IMR-90 (cell line): ENCODE measurements around the gene TGM2. TPM values are rescaled to one million over a fixed set of nuclear protein-coding genes. Genes with fewer than 3 reads are reported as not detected.

Source experiments
- ATAC-seq: fragments of 200-7000 bp; cut with Tn5 transposase; 2 replicates; pipeline ENCODE4 v1.9.1; 2020; ENCODE audit warnings: low read depth, mild to moderate bottlenecking, moderate library complexity
- BruUV-seq: library from RNA; stranded (reverse); fragments of 400-500 nt; replicated peaks from 2 replicates; lab custom pipeline; 2021; lab: Mats Ljungman, UMichigan
- CTCF ChIA-PET: fragments of 300-600 bp; formaldehyde crosslinking; extraction: SDS; loops from one replicate; lab custom pipeline; 2021; ENCODE audit warnings: antibody characterized with exemption; lab: Yijun Ruan, JAX
- POLR2A ChIA-PET: fragments of 300-600 bp; sonication (Branson Sonifier 250); formaldehyde crosslinking; loops from one replicate; lab custom pipeline; 2022; ENCODE audit warnings: antibody characterized with exemption; ENCODE audit not compliant: unreplicated experiment; lab: Charles Lee
- DNase-seq: peaks from one replicate; pipeline ENCODE4 v3.0.0; 2013
- H2AFZ ChIP-seq: replicated peaks from 2 replicates; pipeline ENCODE3; 2013; ENCODE audit warnings: low read length, mild to moderate bottlenecking; ENCODE audit not compliant: poor library complexity
- H2AK5ac ChIP-seq: 2 replicates; pipeline ENCODE4 v1.6.1; 2013; ENCODE audit warnings: low read depth, low read length, inconsistent platforms
- H2AK9ac ChIP-seq: replicated peaks from 2 replicates; pipeline ENCODE3; 2013; ENCODE audit warnings: mild to moderate bottlenecking, low read depth, low read length, moderate library complexity; ENCODE audit not compliant: poor library complexity
- H2BK120ac ChIP-seq: 2 replicates; pipeline ENCODE4 v1.6.1; 2013; ENCODE audit warnings: low read depth, low read length, inconsistent platforms
- H2BK15ac ChIP-seq: 3 replicates; pipeline ENCODE4 v1.6.1; 2013; ENCODE audit warnings: low read depth, low read length, inconsistent platforms
- H2BK20ac ChIP-seq: 2 replicates; pipeline ENCODE4 v1.6.1; 2013; ENCODE audit warnings: low read depth, mild to moderate bottlenecking, inconsistent platforms, low read length, moderate library complexity
- H2BK5ac ChIP-seq: 2 replicates; pipeline ENCODE4 v1.6.1; 2013; ENCODE audit warnings: mild to moderate bottlenecking, low read depth, low read length, inconsistent platforms; ENCODE audit not compliant: poor library complexity, severe bottlenecking
- H3K14ac ChIP-seq: replicated peaks from 2 replicates; pipeline ENCODE4 v1.6.1; 2013; ENCODE audit warnings: low read depth, low read length, inconsistent platforms
- H3K18ac ChIP-seq: 2 replicates; pipeline ENCODE4 v1.6.1; 2013; ENCODE audit warnings: low read depth, low read length, control low read depth
- H3K23ac ChIP-seq: 2 replicates; pipeline ENCODE4 v1.6.1; 2013; ENCODE audit warnings: low read depth, low read length, inconsistent platforms
- H3K27ac ChIP-seq: 2 replicates; pipeline ENCODE4 v1.5.1; 2013; ENCODE audit warnings: mild to moderate bottlenecking, control low read depth, low read length; ENCODE audit not compliant: insufficient read depth
- H3K27me3 ChIP-seq: 2 replicates; pipeline ENCODE4 v1.6.1; 2013; ENCODE audit warnings: low read length; ENCODE audit not compliant: control insufficient read depth, insufficient read depth
- H3K36me3 ChIP-seq: 2 replicates; pipeline ENCODE4 v1.6.1; 2013; ENCODE audit warnings: low read length, mixed read lengths; ENCODE audit not compliant: control insufficient read depth, insufficient read depth
- H3K4ac ChIP-seq: 2 replicates; pipeline ENCODE4 v1.6.1; 2013; ENCODE audit warnings: low read depth, low read length, inconsistent platforms
- H3K4me1 ChIP-seq: 2 replicates; pipeline ENCODE4 v1.6.1; 2013; ENCODE audit warnings: low read length, mixed read lengths; ENCODE audit not compliant: control insufficient read depth, insufficient read depth
- H3K4me2 ChIP-seq: 2 replicates; pipeline ENCODE4 v1.6.1; 2013; ENCODE audit warnings: low read depth, mild to moderate bottlenecking, control low read depth, low read length, moderate library complexity
- H3K4me3 ChIP-seq: 2 replicates; pipeline ENCODE4 v1.5.1; 2013; ENCODE audit warnings: low read depth, mild to moderate bottlenecking, control low read depth, low read length, moderate library complexity; ENCODE audit not compliant: insufficient read depth
- H3K56ac ChIP-seq: 2 replicates; pipeline ENCODE4 v1.6.1; 2013; ENCODE audit warnings: low read length, inconsistent platforms; ENCODE audit not compliant: insufficient read depth; ENCODE audit errors: extremely low read depth
- H3K79me1 ChIP-seq, 2 experiments: 2 replicates each; pipeline ENCODE4 v1.6.1; 2013; ENCODE audit warnings: low read length in 2 of 2, inconsistent platforms in 1 of 2, low read depth in 1 of 2
- H3K9ac ChIP-seq: 2 replicates; pipeline ENCODE4 v1.6.1; 2013; ENCODE audit warnings: low read depth, low read length, control low read depth
- H3K9me1 ChIP-seq: 2 replicates; pipeline ENCODE4 v1.6.1; 2013; ENCODE audit warnings: low read length, inconsistent platforms; ENCODE audit not compliant: insufficient read depth
- H3K9me3 ChIP-seq: 2 replicates; pipeline ENCODE4 v1.6.1; 2013; ENCODE audit warnings: low read length; ENCODE audit not compliant: control insufficient read depth, insufficient read depth
- H4K20me1 ChIP-seq: 2 replicates; pipeline ENCODE4 v1.6.1; 2013; ENCODE audit warnings: low read length, inconsistent platforms; ENCODE audit not compliant: insufficient read depth
- H4K5ac ChIP-seq: 2 replicates; pipeline ENCODE4 v1.6.1; 2013; ENCODE audit warnings: mild to moderate bottlenecking, low read depth, low read length, control low read depth
- H4K8ac ChIP-seq, 2 experiments: 2 replicates each; pipeline ENCODE4 v1.6.1; 2013; ENCODE audit warnings: low read depth in 2 of 2, low read length in 2 of 2, control low read depth in 1 of 2, inconsistent platforms in 1 of 2
- H4K91ac ChIP-seq: 2 replicates; pipeline ENCODE4 v1.6.1; 2013; ENCODE audit warnings: low read depth, low read length, inconsistent platforms; ENCODE audit not compliant: insufficient read depth
- BHLHE40 ChIP-seq: fragments of 150-350 bp; IDR thresholded peaks from 2 replicates; pipeline ENCODE4 v1.6.1; 2016; ENCODE audit warnings: mild to moderate bottlenecking, low read depth, low read length
- CEBPB ChIP-seq: IDR thresholded peaks from 2 replicates; pipeline ENCODE4 v1.6.1; 2012; ENCODE audit warnings: low read depth, low read length, improper control_type of control experiment
- FOS ChIP-seq: fragments of 150-350 bp; IDR thresholded peaks from 2 replicates; pipeline ENCODE4 v1.6.1; 2016; ENCODE audit warnings: low read depth, low read length
- RCOR1 ChIP-seq: IDR thresholded peaks from 2 replicates; pipeline ENCODE4 v1.6.1; 2012; ENCODE audit warnings: mild to moderate bottlenecking, low read length, improper control_type of control experiment; ENCODE audit not compliant: insufficient replicate concordance
- SMC3 ChIP-seq: fragments of 150-350 bp; IDR thresholded peaks from 2 replicates; pipeline ENCODE4 v1.6.1; 2016; ENCODE audit warnings: low read depth, mild to moderate bottlenecking, antibody characterized with exemption, low read length, moderate library complexity
- WGBS, 2 experiments: methylation state at CpG; one replicate each; pipeline versions ENCODE4 v1.1.5 to v1.1.7; 2013; ENCODE audit warnings: missing lambda C conversion rate in 2 of 2; ENCODE audit not compliant: insufficient read length in 1 of 2; ENCODE audit errors: extremely low coverage in 2 of 2; 5-methylcytosine and 5-hydroxymethylcytosine counted together
- dilution Hi-C: fragments of 300-500 bp; cut with HindIII; formaldehyde crosslinking; loops from one replicate; pipeline ENCODE4 v1.14.3; 2018; ENCODE audit warnings: low sequenced_read_pairs; ENCODE audit not compliant: unreplicated experiment
- in situ Hi-C: fragments of 300-500 bp; cut with MboI; formaldehyde crosslinking; loops from 3 replicates; pipeline ENCODE4 v1.14.3; 2019; ENCODE audit warnings: low sequenced_read_pairs, inconsistent platforms, mixed read lengths
- intact Hi-C: fragments of 100-400 bp; cut with micrococcal nuclease; formaldehyde crosslinking; loops from 2 replicates; pipeline ENCODE4 v1.10.0; 2022
- polyA plus RNA-seq, 3 experiments: library from polyadenylated mRNA; depleted of rRNA; stranded (reverse); fragments of >200 nt; gene quantifications; 2 replicates each; pipeline ENCODE4 v1.2.3, GENCODE V29; 2012; ENCODE audit warnings: low replicate concordance in 1 of 3
- total RNA-seq: library from RNA; depleted of rRNA; stranded (reverse); fragments of >200 nt; gene quantifications from 2 replicates; pipeline ENCODE4 v1.2.3, GENCODE V29; 2012
- TF ChIP-seq, protein P1 (sequence below): fragments of 150-350 bp; IDR thresholded peaks from 2 replicates; pipeline ENCODE4 v1.6.1; 2017; ENCODE audit warnings: mild to moderate bottlenecking, antibody characterized with exemption, low read length, low read depth
- TF ChIP-seq, protein P2 (sequence below): fragments of 150-350 bp; IDR thresholded peaks from 2 replicates; pipeline ENCODE4 v1.6.1; 2016; ENCODE audit warnings: low read depth, mild to moderate bottlenecking, low read length, moderate library complexity, borderline replicate concordance
- TF ChIP-seq, protein P3 (sequence below): conservative IDR thresholded peaks from 2 replicates; pipeline ENCODE4 v1.5.1; 2012; ENCODE audit warnings: mild to moderate bottlenecking, low read depth, low read length, improper control_type of control experiment

Gene TGM2
- total and polyA plus RNA-seq, 2 of the 4 experiments (the other 2 are of a cell fraction): 239 to 268 TPM

DNA sequence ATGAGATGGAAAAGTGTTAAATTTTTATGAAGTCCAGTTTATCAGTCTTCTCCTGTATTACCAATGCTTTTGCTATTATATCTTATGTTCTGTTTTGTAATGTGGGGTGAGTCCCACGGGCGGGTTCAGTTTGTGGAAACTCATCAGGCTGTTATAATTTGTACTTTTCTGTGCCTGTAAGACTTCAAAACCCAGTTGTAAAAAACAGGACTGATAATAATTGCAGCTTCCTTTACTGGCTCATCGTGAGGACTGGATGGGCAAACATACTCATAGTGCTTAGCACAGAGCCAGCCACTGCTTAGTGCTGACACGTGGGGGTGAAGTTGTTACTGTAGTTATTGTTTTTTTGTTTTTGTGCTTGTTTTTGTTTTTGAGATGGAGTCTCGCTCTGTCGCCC lies 45.6 kb downstream of the TGM2 start:
- no peaks in the 10 kb centered on the region for H4K20me1 ChIP-seq
- dilution Hi-C loops: no loop called here
- intact Hi-C loops: loop anchor here (5.0 kb wide), 1 partner anchor 37 kb away; no protein-coding TSS in a partner anchor
- H3K9ac ChIP-seq: no peak overlapping the region
- in situ Hi-C loops: no loop called here
- ChIA-PET CTCF (interaction anchor here (1.4 kb wide), 1 partner anchor 62 kb away, joined by 3 read pairs; no protein-coding TSS in a partner anchor), POLR2A (no interaction called here)
- H4K91ac ChIP-seq: no peak overlapping the region
- no peaks in the 10 kb centered on the region for H3K36me3 ChIP-seq
- H2BK15ac ChIP-seq: peak overlapping the region; percentile 50; the same call in 1 of the 3 replicates
- no TSS peak for BruUV-seq
- ATAC-seq (no peak), DNase-seq (no peak)
- H2BK20ac ChIP-seq: no peak overlapping the region
- H3K4me3 ChIP-seq: no peak overlapping the region
- no peak overlapping the region for H3K56ac ChIP-seq
- no peaks in the 10 kb centered on the region for H3K27me3 ChIP-seq
- H3K27ac ChIP-seq: no peak overlapping the region
- H3K14ac ChIP-seq: peak overlapping the region; percentile 8; the same call in 1 of the 2 replicates
- peaks cover 13% of the 10 kb centered on the region for H3K4me1 ChIP-seq
- H3K18ac ChIP-seq: no peak overlapping the region
- no peak overlapping the region; the same call in 1 of the 2 replicates for H4K5ac ChIP-seq
- H3K9me3 ChIP-seq: no peaks in the 10 kb centered on the region
- no peak overlapping the region for H3K4me2 ChIP-seq
- peak overlapping the region in 1 of 2 experiments; percentile 20; a peak in 1 of 4 replicates for H4K8ac ChIP-seq
- no peak overlapping the region for H2AK9ac ChIP-seq
- no peak for TF ChIP-seq SMC3
- TF ChIP-seq, protein P1, sequence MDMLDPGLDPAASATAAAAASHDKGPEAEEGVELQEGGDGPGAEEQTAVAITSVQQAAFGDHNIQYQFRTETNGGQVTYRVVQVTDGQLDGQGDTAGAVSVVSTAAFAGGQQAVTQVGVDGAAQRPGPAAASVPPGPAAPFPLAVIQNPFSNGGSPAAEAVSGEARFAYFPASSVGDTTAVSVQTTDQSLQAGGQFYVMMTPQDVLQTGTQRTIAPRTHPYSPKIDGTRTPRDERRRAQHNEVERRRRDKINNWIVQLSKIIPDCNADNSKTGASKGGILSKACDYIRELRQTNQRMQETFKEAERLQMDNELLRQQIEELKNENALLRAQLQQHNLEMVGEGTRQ: no peak
- no peak for TF ChIP-seq RCOR1
- no peak for TF ChIP-seq FOS
- TF ChIP-seq CEBPB: no peak
- TF ChIP-seq, protein P2, sequence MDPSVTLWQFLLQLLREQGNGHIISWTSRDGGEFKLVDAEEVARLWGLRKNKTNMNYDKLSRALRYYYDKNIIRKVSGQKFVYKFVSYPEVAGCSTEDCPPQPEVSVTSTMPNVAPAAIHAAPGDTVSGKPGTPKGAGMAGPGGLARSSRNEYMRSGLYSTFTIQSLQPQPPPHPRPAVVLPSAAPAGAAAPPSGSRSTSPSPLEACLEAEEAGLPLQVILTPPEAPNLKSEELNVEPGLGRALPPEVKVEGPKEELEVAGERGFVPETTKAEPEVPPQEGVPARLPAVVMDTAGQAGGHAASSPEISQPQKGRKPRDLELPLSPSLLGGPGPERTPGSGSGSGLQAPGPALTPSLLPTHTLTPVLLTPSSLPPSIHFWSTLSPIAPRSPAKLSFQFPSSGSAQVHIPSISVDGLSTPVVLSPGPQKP: no peak
- TF ChIP-seq, protein P3, sequence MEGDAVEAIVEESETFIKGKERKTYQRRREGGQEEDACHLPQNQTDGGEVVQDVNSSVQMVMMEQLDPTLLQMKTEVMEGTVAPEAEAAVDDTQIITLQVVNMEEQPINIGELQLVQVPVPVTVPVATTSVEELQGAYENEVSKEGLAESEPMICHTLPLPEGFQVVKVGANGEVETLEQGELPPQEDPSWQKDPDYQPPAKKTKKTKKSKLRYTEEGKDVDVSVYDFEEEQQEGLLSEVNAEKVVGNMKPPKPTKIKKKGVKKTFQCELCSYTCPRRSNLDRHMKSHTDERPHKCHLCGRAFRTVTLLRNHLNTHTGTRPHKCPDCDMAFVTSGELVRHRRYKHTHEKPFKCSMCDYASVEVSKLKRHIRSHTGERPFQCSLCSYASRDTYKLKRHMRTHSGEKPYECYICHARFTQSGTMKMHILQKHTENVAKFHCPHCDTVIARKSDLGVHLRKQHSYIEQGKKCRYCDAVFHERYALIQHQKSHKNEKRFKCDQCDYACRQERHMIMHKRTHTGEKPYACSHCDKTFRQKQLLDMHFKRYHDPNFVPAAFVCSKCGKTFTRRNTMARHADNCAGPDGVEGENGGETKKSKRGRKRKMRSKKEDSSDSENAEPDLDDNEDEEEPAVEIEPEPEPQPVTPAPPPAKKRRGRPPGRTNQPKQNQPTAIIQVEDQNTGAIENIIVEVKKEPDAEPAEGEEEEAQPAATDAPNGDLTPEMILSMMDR: no peak
- TF ChIP-seq BHLHE40: no peak
- H3K79me1 ChIP-seq: no peaks in the 10 kb centered on the region
- no peak overlapping the region for H3K23ac ChIP-seq
- H3K4ac ChIP-seq: peak overlapping the region; percentile 49; the same call in 1 of the 2 replicates
- H2AK5ac ChIP-seq: peak overlapping the region; percentile 23; the same call in 1 of the 2 replicates
- peak overlapping the region; percentile 47; the same call in 1 of the 2 replicates for H2BK120ac ChIP-seq
- 88% methylated on average over 4 of the region's 6 CpGs; no CpG with 5 or more reads in 1 of the 2 experiments for WGBS, 2 experiments
- H3K9me1 ChIP-seq: peaks cover 11% of the 10 kb centered on the region
- H2AFZ ChIP-seq: no peak overlapping the region
- no peak overlapping the region for H2BK5ac ChIP-seq
